Measurements from ENCODE around the gene SLC2A13.
A peak's percentile ranks its signal among the peaks of the same experiment; 100 is the strongest.

Gene SLC2A13

GRCh38 chr12:39990122-39991101 is 115.5 kb downstream of the SLC2A13 start:
- peak; percentile 78 for DNase-seq

GRCh38 chr12:39989501-39989900 is 116.4 kb downstream of the SLC2A13 start:
- DNase-seq: no peak

GRCh38 chr12:39988574-39988973 is 117.3 kb downstream of the SLC2A13 start:
- no peak for DNase-seq

GRCh38 chr12:39986674-39987073 is 119.2 kb downstream of the SLC2A13 start:
- no peak for DNase-seq

GRCh38 chr12:39984670-39985069 is 121.2 kb downstream of the SLC2A13 start:
- no peak for DNase-seq

- DNase-seq: no peak
Measured at GRCh38 chr12:39975374-39975918, 130.4 kb downstream of the SLC2A13 start.

- DNase-seq: no peak
Measured at GRCh38 chr12:39972119-39972518, 133.8 kb downstream of the SLC2A13 start.

- DNase-seq: no peak
Measured at GRCh38 chr12:39971348-39971747, 134.5 kb downstream of the SLC2A13 start.

GRCh38 chr12:39966721-39967120 is 139.2 kb downstream of the SLC2A13 start:
- no peak for DNase-seq

GRCh38 chr12:39966256-39966655 is 139.6 kb downstream of the SLC2A13 start:
- no peak for DNase-seq

GRCh38 chr12:39959467-39959866 is 146.4 kb downstream of the SLC2A13 start:
- no peak for DNase-seq

GRCh38 chr12:39959031-39959430 is 146.8 kb downstream of the SLC2A13 start:
- no peak for DNase-seq

- peak; percentile 44 for DNase-seq
Measured at GRCh38 chr12:39958377-39958776, 147.5 kb downstream of the SLC2A13 start.

GRCh38 chr12:39956725-39957124 is 149.2 kb downstream of the SLC2A13 start:
- DNase-seq: no peak

- DNase-seq: peak; percentile 11
Measured at GRCh38 chr12:39946361-39947280, 159.3 kb downstream of the SLC2A13 start.

GRCh38 chr12:39937119-39937518 is 168.8 kb downstream of the SLC2A13 start:
- no peak for DNase-seq

GRCh38 chr12:39935839-39936238 is 170.0 kb downstream of the SLC2A13 start:
- no peak for DNase-seq

- DNase-seq: no peak
Measured at GRCh38 chr12:39935275-39935674, 170.6 kb downstream of the SLC2A13 start.

GRCh38 chr12:39931857-39932256 is 174.0 kb downstream of the SLC2A13 start:
- no peak for DNase-seq

GRCh38 chr12:39931231-39931630 is 174.7 kb downstream of the SLC2A13 start:
- DNase-seq: no peak

GRCh38 chr12:39930101-39930500 is 175.8 kb downstream of the SLC2A13 start:
- DNase-seq: no peak

GRCh38 chr12:39928181-39928899 is 177.5 kb downstream of the SLC2A13 start:
- DNase-seq: no peak

- DNase-seq: no peak
Measured at GRCh38 chr12:39923364-39923763, 182.5 kb downstream of the SLC2A13 start.
